ENCODE measurements around the gene SEC22A.

The SEC22A gene

GRCh38 chr3:123201557-123202427 is at the start of gene SEC22A:
SEC22A (plus strand) TSS chr3:123201943; CDS start chr3:123209218, 7,275 bp downstream.
- DNase-seq (ENCODE audit: extremely low read depth in 1 of 2, low read depth in 1 of 2) = peak; percentile 88 to 93

- no peak for DNase-seq (ENCODE audit: extremely low read depth in 1 of 2, low read depth in 1 of 2)
These were observed 49.1 kb upstream of the SEC22A start for GRCh38 chr3:123152687-123153086.

GRCh38 chr3:123153125-123154019 is 48.4 kb upstream of the SEC22A start:
- DNase-seq (ENCODE audit: extremely low read depth in 1 of 2, low read depth in 1 of 2) = no peak

DNA sequence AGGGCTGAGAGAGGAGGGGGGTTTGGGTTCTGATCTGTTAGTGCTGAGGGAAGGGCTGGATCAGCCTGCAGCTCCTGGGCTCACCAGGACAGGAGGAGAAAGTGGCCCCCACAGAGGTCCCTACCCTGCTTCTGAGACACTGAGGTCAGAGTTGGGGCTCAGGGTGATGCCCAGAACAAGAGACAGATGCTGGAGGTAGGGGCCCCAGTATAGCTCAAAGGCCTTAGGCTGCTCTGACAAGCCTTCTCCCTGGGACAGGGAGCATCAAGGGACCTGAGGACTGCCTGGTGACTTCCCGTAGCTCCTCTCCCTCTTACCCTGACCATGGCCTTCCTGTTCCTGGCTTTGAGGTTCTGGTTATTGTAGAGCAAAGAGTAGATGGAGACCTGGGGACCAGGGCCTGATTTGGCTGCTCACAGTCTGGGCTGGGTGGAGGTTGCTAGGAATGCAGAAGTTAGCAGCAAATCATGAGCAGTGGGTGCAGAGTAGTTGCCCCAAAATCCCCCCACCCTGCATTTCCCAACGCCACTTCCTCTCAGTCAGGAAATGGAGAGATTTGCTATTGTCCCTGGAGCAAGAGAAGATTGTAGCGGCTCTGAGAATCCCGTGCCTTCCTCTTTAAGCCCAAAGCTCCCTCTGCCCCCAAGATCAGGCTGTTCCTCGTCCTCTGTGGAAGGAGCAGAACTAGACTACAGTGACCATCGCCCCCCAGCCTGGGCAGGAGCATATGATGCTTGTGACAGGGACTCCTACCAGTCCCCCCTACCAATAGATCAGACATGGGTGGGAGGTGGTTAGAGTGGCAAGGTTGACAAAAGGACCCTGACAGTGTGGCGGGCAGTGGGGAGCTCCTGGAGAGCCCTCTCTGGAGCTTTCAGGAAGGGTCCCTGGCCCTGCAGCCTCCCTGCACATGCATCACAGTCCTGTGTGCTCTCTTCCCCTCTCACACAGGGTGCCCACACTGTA is 47.4 kb upstream of the SEC22A start:
- no peak for DNase-seq (ENCODE audit: extremely low read depth in 1 of 2, low read depth in 1 of 2)

DNA sequence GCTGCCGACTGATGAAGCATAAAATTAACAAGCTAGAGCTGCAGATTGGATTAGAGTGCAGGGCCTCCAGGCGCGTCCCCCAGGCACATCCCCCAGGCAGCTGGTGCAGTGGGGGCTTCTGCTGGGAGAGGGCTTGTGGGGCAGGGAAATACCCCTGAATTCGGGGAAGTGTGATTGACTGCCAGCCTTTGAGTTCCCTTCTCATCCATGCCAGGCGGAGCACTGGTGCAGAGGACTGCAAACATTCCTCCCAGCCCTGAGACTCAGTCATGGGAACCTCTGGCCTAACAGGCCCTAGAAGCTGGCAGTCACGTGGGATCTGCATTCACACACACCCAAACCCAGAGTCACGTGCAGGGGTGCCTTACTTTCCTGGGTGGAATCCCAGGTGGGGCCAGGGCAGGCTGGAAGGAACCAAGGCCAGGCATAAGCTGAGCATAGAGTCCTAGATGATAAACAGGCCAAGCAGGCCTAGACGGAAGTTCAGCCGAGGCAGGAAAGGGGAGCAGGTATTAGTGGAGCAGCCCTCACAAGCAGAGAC is 46.2 kb upstream of the SEC22A start:
- no peak for DNase-seq (ENCODE audit: extremely low read depth in 1 of 2, low read depth in 1 of 2)

GRCh38 chr3:123156276-123156995 is 45.3 kb upstream of the SEC22A start:
- DNase-seq (ENCODE audit: extremely low read depth in 1 of 2, low read depth in 1 of 2) = no peak

GRCh38 chr3:123157209-123157597 is 44.5 kb upstream of the SEC22A start:
- DNase-seq (ENCODE audit: extremely low read depth in 1 of 2, low read depth in 1 of 2) = no peak

DNA sequence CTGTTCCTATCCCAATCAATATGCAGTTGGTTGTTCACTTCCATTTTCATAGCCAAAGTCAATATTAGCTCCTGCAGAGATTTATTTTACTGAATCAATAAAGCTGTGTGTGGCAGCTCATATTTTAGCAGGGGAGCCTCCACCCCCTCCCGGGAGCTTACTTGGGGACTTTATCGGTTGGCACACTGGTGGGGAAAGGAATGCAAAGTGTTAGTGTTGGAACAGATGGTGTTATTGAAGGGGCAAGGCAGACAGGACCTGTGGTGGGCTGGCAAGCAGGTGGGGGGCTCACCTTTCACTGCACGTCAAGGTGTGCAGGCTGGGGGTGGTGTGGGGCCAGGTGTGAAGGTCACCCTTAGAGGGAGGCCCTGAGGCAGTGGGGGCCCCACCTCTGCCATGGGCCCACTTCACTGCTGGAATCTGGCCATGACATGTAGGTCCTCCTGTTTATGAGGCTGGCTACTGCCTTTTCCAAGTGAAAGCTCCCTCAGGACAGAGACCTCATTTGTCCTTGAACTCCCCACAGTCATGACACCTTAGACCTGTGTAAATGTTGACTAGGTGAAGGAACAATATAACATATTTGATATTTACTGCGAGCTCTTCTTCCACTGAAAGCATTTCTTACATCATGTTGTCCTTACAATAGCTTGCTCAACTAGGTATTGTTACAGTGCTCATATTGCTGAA is 44.0 kb upstream of the SEC22A start:
- DNase-seq (ENCODE audit: extremely low read depth in 1 of 2, low read depth in 1 of 2) = no peak

- DNase-seq (ENCODE audit: extremely low read depth in 1 of 2, low read depth in 1 of 2) = no peak
These were observed 43.4 kb upstream of the SEC22A start for GRCh38 chr3:123158330-123158729.

- DNase-seq (ENCODE audit: extremely low read depth in 1 of 2, low read depth in 1 of 2) = no peak
These were observed 42.8 kb upstream of the SEC22A start for GRCh38 chr3:123158899-123159390.

- no peak for DNase-seq (ENCODE audit: extremely low read depth in 1 of 2, low read depth in 1 of 2)
These were observed 41.7 kb upstream of the SEC22A start for GRCh38 chr3:123159926-123160635.

GRCh38 chr3:123161167-123161566 is 40.6 kb upstream of the SEC22A start:
- DNase-seq (ENCODE audit: extremely low read depth in 1 of 2, low read depth in 1 of 2) = no peak

GRCh38 chr3:123163141-123163540 is 38.6 kb upstream of the SEC22A start:
- no peak for DNase-seq (ENCODE audit: extremely low read depth in 1 of 2, low read depth in 1 of 2)

GRCh38 chr3:123165163-123165562 is 36.6 kb upstream of the SEC22A start:
- DNase-seq (ENCODE audit: extremely low read depth in 1 of 2, low read depth in 1 of 2) = no peak

DNA sequence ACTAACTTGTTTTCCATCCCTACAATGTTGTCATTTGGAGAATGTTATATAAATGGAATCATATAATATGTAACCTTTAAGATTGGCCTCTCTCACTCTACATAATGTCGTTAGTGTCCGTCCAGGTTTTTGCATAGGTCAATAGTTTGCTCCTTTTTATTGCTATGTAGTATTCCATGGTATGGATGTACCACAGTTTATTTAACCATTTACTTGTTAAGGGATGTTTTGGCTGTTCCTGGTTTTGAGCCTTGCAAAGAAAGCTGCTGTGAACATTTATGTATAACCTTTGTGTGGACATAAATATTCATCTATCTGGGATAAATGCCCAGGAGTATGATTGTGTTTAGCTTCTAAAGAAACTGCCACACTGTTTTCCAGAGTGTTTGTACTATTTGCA is 34.1 kb upstream of the SEC22A start:
- no peak for DNase-seq (ENCODE audit: extremely low read depth in 1 of 2, low read depth in 1 of 2)

- no peak for DNase-seq (ENCODE audit: extremely low read depth in 1 of 2, low read depth in 1 of 2)
These were observed 33.6 kb upstream of the SEC22A start for GRCh38 chr3:123168122-123168521.

DNA sequence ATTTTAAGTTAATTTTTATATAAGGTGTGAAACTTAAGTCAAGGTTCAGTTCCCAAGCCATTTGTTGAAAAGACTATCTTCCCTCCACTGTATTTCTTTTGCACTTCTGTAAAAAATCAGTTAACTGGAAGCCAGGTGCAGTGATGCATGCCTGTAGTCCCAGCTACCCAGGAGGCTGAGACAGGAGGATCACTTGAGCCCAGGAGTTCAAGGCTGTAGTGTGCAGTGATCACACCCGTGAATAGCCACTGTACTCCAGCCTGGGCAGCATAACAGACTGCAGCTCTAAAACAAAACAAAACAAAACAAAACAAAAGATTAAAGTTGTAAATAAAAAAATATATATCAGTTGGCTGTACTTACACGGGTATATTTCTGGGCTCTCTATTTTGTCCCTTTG is 33.1 kb upstream of the SEC22A start:
- DNase-seq (ENCODE audit: extremely low read depth in 1 of 2, low read depth in 1 of 2) = no peak

- DNase-seq (ENCODE audit: extremely low read depth in 1 of 2, low read depth in 1 of 2) = no peak
These were observed 32.2 kb upstream of the SEC22A start for GRCh38 chr3:123169492-123169929.
